Sigmoid colon (tissue), 4 donors: ENCODE results near the gene RABGAP1.

Source experiments
- EP300 ChIP-seq, 4 donors: sonication (generic); formaldehyde crosslinking; IDR thresholded peaks; one replicate each; pipeline ENCODE4 v1.6.1; 2017; ENCODE audit warnings: antibody characterized with exemption in 4 of 4
- POLR2A ChIP-seq, 2 donors: fragments of 450-650 bp; IDR thresholded peaks; one replicate each; pipeline ENCODE4 v1.6.1; 2016; ENCODE audit warnings: antibody characterized with exemption in 2 of 2, mild to moderate bottlenecking in 2 of 2, moderate library complexity in 2 of 2
- TF ChIP-seq, protein P1 (sequence below), 4 experiments: fragments of 450-650 bp in 3 of 4; fragments of 200-600 bp in 1 of 4; IDR thresholded peaks; one replicate each; pipeline ENCODE4 v1.5.1; 2016 to 2019; ENCODE audit warnings: antibody characterized with exemption in 4 of 4, mild to moderate bottlenecking in 3 of 4, moderate library complexity in 2 of 4

DNA sequence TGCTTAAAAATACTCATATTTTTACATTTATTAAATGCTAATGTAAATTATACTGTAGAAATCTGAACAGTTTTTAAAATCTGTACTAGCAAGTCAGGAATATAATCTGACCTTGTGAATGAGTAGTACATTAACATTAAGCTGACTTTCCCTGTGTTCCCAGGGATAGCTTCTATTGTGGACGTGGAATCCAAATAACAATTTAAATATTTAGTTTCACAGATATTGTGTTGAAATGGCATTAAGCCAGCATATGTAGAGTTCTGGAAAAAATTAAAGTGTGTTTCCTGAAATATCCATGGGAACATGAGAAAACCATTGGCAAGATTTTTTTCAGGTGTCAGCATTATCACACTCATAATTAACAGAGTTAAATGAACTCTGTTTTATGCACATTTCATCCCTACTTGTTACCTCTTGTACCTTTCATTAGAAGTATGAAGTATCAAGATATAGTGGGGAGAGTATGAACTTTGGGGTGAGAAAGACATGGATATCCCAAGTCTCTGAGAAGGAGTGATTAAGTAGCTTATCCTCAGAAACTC is 5.7 kb downstream of the RABGAP1 start:
- TF ChIP-seq, protein P1, sequence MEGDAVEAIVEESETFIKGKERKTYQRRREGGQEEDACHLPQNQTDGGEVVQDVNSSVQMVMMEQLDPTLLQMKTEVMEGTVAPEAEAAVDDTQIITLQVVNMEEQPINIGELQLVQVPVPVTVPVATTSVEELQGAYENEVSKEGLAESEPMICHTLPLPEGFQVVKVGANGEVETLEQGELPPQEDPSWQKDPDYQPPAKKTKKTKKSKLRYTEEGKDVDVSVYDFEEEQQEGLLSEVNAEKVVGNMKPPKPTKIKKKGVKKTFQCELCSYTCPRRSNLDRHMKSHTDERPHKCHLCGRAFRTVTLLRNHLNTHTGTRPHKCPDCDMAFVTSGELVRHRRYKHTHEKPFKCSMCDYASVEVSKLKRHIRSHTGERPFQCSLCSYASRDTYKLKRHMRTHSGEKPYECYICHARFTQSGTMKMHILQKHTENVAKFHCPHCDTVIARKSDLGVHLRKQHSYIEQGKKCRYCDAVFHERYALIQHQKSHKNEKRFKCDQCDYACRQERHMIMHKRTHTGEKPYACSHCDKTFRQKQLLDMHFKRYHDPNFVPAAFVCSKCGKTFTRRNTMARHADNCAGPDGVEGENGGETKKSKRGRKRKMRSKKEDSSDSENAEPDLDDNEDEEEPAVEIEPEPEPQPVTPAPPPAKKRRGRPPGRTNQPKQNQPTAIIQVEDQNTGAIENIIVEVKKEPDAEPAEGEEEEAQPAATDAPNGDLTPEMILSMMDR (IDR thresholded peaks at IDR 0.05) = no peak
- TF ChIP-seq POLR2A (IDR thresholded peaks at IDR 0.05) (no peak), EP300 (IDR thresholded peaks at IDR 0.05) (no peak)
